Lower leg skin (tissue), 4 donors: ENCODE data around the gene AGBL5. TPM values are rescaled to one million over a fixed set of nuclear protein-coding genes. Genes with fewer than 3 reads are reported as not detected.

Experiments
- DNase-seq, 2 donors: peaks; one replicate each; pipeline ENCODE4 v3.0.0-alpha.2; 2019; ENCODE audit warnings: low spot score in 2 of 2
- H3K4me3 ChIP-seq: fragments of 200-600 bp; sonication (generic); 2 replicates; pipeline ENCODE4 v1.5.1; 2017; ENCODE audit warnings: mild to moderate bottlenecking, low read depth; ENCODE audit not compliant: poor library complexity, severe bottlenecking
- CTCF ChIP-seq, 3 donors: fragments of 450-650 bp; IDR thresholded peaks; one replicate each; pipeline ENCODE4 v1.5.1; 2016; ENCODE audit warnings: antibody characterized with exemption in 3 of 3, mild to moderate bottlenecking in 3 of 3, moderate library complexity in 2 of 3
- POLR2A ChIP-seq, 2 donors: fragments of 450-650 bp; IDR thresholded peaks; one replicate each; pipeline ENCODE4 v1.6.1; 2016 to 2017; ENCODE audit warnings: antibody characterized with exemption in 2 of 2, mild to moderate bottlenecking in 1 of 2, moderate library complexity in 1 of 2
- WGBS, 2 donors: methylation state at CpG; one replicate each; pipeline ENCODE4 v1.1.5; 2018; 5-methylcytosine and 5-hydroxymethylcytosine counted together
- intact Hi-C: fragments of 100-400 bp; cut with DNase I; formaldehyde crosslinking; loops from one replicate; pipeline ENCODE4 v1.15.0; 2023; ENCODE audit warnings: low total_unique reads
- total RNA-seq, 4 donors: library from RNA; depleted of rRNA; stranded (reverse); fragments of >200 nt; gene quantifications; one replicate each; pipeline ENCODE4 v1.1.0, GENCODE V29; 2016

Gene AGBL5
- total RNA-seq, 4 donors from 2014 or later = 9.4 to 17.0 (median 16.4) TPM

DNA sequence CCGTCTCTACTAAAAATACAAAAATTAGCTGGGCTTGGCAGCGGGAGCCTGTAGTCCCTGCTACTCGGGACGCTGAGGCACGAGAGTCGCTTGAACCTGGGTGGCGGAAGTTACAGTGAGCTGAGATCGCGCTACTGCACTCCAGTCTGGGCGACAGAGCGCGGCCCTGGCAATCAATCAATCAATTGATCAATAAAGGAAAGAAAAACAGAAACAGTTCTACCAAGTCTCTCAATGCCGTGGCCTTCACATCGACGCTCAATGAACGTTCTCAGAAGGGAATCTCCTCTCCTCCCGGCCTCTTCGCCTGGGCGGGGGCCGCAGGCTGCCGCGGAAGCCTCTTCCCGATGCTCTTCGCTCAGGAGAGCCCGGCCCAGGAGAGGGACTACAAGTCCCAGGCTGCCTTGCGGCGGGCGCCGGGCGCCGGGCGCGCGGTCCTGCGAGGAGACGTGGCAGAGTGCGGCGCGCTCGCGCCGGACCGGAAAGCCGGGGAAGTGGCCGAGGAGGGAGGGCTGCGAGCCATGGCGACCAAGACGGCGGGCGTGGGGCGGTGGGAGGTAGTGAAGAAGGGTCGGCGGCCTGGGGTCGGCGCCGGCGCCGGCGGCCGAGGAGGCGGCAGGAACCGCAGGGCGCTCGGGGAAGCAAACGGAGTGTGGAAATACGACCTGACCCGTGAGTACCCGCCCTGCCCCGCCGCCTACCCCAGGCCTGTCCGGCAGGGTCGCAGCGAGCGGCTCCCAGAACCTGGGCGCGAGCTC is 18.8 kb upstream of the AGBL5 start, which contains the start of gene TMEM214:
Gene TMEM214, plus strand, starts transcription at position 471 of the 758 bp plus-strand sequence. Its CDS starts 51 bp downstream, at position 522.
- intact Hi-C loops = no loop called here
- 0 to 1% methylated on average over 60 to 75 of the region's 76 CpGs for WGBS, 2 donors
- peak; percentile 83 to 96 for DNase-seq

DNA sequence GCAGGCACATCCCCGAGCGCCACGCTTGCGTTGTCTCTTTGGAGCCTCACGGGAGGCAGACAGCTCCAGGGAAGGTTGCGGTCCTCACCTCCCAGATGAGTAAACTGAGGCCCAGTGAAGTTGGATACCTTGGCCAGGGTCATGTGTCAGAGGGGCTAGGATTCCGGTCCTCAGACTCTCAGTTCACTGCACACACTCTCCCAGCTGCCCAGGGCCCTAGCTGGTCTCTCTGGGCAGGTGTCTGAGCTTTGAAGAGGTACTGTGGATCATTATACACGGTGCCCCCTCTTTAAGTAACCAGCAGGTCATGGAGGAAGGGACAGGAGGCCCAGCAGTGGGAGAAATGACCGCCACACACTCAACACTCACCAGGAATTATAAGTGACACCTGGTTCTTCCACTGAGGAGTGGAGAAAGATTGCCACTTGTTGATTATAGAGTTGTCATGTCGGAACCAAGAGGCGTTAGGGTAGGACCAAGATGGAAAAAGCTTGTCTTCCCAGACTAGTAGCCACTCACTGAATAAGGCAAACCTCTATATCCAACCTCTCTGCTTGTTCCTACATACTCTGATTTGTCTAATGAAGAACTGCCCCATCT is 18.1 kb upstream of the AGBL5 start:
- DNase-seq = no peak

More for the DNA sequence above, 18.8 kb upstream of the AGBL5 start, which contains the start of gene TMEM214:
- H3K4me3 ChIP-seq = peak within 1 kb of the TSS; percentile 87
- no peak for TF ChIP-seq CTCF (IDR thresholded peaks at IDR 0.05)

DNA sequence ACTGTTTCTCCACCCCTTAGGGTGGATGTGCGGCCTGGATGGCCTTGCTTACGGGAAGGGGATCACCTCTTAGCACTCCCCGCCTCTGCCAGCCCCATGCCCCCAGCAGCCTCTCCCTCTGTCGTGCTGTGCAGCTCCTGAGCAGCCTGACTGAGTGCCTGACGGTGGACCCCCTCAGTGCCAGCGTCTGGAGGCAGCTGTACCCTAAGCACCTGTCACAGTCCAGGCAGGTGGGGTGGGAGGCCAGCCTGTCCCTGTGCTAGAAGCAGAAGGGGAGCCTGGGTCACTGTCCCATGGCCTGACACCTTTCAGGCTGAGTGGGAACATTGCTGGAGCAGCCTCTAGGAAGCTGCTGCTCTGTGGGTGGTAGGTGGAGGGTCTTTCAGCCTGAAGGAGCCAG is 13.5 kb upstream of the AGBL5 start:
- H3K4me3 ChIP-seq = no peak overlapping the region
- WGBS, 2 donors = 95% methylated on average over 6 of the region's 6 CpGs
- intact Hi-C loops = no loop called here
- no peak for DNase-seq
- TF ChIP-seq CTCF (IDR thresholded peaks at IDR 0.05) (no peak), POLR2A (IDR thresholded peaks at IDR 0.05) (no peak)

More for the DNA sequence above, 18.1 kb upstream of the AGBL5 start:
- intact Hi-C loops = no loop called here
- H3K4me3 ChIP-seq = peak overlapping the region; percentile 87
- 2 to 11% methylated on average over 7 to 10 of the region's 11 CpGs for WGBS, 2 donors
- TF ChIP-seq POLR2A (IDR thresholded peaks at IDR 0.05) (no peak), CTCF (IDR thresholded peaks at IDR 0.05) (no peak)

GRCh38 chr2:27038631-27039339 is 12.7 kb upstream of the AGBL5 start:
- 81 to 84% methylated on average over 17 of the region's 17 CpGs for WGBS, 2 donors
- TF ChIP-seq CTCF (IDR thresholded peaks at IDR 0.05) (no peak), POLR2A (IDR thresholded peaks at IDR 0.05) (no peak)
- H3K4me3 ChIP-seq = no peak overlapping the region
- DNase-seq = no peak
- intact Hi-C loops = no loop called here

DNA sequence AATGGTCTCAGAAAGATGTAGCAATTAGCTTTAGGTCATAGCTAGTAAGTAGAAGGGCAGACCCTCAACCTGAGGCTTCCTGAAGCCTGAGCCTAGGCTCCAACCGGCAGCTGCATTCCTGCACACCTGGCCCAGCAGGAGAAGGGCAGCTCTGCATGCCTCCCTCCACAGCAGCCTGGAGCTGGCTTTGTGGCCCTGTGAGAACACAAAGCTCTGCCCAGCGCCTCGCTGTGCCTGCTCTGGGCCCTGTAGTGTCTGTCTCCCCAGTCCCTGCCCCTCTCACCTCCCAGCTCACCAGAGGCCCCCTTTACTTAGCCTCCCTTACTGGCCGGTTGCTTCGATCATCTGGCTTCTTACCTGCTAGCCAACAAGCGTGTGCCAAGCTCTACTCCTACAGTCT is 12.0 kb upstream of the AGBL5 start:
- intact Hi-C loops = no loop called here
- WGBS, 2 donors = 89 to 91% methylated on average over 6 of the region's 6 CpGs

More for the DNA sequence above, 12.0 kb upstream of the AGBL5 start:
- TF ChIP-seq POLR2A (IDR thresholded peaks at IDR 0.05) (no peak), CTCF (IDR thresholded peaks at IDR 0.05) (no peak)
- DNase-seq = no peak
- no peak overlapping the region for H3K4me3 ChIP-seq
